Measurements from ENCODE around the gene SP3. TPM values are rescaled to one million over a fixed set of nuclear protein-coding genes. Genes with fewer than 3 reads are reported as not detected.

The SP3 gene
- total RNA-seq, 1 donor from 2014 or later = 77.4 TPM

- Histone ChIP-seq H3K27ac (no peak overlapping the region), H3K4me3 (no peak overlapping the region), H3K27me3 (no peaks in the 10 kb centered on the region), H3K4me1 (peaks cover 60% of the 10 kb centered on the region), H3K36me3 (no peaks in the 10 kb centered on the region), H3K9me3 (no peaks in the 10 kb centered on the region)
- no peak for ATAC-seq
- TF ChIP-seq, protein P1, sequence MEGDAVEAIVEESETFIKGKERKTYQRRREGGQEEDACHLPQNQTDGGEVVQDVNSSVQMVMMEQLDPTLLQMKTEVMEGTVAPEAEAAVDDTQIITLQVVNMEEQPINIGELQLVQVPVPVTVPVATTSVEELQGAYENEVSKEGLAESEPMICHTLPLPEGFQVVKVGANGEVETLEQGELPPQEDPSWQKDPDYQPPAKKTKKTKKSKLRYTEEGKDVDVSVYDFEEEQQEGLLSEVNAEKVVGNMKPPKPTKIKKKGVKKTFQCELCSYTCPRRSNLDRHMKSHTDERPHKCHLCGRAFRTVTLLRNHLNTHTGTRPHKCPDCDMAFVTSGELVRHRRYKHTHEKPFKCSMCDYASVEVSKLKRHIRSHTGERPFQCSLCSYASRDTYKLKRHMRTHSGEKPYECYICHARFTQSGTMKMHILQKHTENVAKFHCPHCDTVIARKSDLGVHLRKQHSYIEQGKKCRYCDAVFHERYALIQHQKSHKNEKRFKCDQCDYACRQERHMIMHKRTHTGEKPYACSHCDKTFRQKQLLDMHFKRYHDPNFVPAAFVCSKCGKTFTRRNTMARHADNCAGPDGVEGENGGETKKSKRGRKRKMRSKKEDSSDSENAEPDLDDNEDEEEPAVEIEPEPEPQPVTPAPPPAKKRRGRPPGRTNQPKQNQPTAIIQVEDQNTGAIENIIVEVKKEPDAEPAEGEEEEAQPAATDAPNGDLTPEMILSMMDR (IDR thresholded peaks at IDR 0.05) = no peak
- intact Hi-C loops (cut with DNase I) = no loop called here
- DNase-seq = no peak
Measured at GRCh38 chr2:173940208-173941020, 24.8 kb downstream of the SP3 start.

GRCh38 chr2:173938700-173939384 is 26.3 kb downstream of the SP3 start:
- TF ChIP-seq, protein P1 (IDR thresholded peaks at IDR 0.05) = no peak
- no peaks in the 10 kb centered on the region for H3K9me3 ChIP-seq

DNA sequence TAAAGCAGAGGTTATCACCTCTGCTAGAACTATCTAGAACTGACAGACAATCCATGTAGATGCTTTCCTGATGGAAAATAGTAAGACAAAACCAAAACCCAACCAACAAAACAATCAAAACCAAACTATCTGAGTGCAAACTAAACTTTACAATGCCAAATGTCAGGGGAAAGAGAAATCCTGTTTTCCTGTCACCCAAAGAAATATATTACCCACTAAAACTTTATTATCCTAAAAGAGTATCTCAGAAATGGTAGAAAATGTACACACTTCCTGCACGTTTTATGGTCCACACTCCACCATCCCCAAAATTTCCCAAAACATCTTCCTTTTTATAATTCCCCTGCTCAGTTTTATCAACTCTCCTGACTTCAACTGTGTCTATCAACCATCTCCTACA is 29.9 kb downstream of the SP3 start:
- DNase-seq (no peak), ATAC-seq (no peak)
- no peaks in the 10 kb centered on the region for H3K9me3 ChIP-seq
- TF ChIP-seq, protein P1 (IDR thresholded peaks at IDR 0.05) = no peak
- no peak overlapping the region for H3K27ac ChIP-seq
- H3K36me3 ChIP-seq = no peaks in the 10 kb centered on the region
- intact Hi-C loops (cut with DNase I) = no loop called here
- H3K4me3 ChIP-seq = no peak overlapping the region
- H3K27me3 ChIP-seq = no peaks in the 10 kb centered on the region
- H3K4me1 ChIP-seq = peaks cover 33% of the 10 kb centered on the region

More at GRCh38 chr2:173938700-173939384, 26.3 kb downstream of the SP3 start:
- intact Hi-C loops (cut with DNase I) = no loop called here
- Histone ChIP-seq H3K4me1 (peaks cover 60% of the 10 kb centered on the region), H3K4me3 (no peak overlapping the region), H3K27me3 (no peaks in the 10 kb centered on the region), H3K27ac (no peak overlapping the region), H3K36me3 (no peaks in the 10 kb centered on the region)
- ATAC-seq (no peak), DNase-seq (no peak)

DNA sequence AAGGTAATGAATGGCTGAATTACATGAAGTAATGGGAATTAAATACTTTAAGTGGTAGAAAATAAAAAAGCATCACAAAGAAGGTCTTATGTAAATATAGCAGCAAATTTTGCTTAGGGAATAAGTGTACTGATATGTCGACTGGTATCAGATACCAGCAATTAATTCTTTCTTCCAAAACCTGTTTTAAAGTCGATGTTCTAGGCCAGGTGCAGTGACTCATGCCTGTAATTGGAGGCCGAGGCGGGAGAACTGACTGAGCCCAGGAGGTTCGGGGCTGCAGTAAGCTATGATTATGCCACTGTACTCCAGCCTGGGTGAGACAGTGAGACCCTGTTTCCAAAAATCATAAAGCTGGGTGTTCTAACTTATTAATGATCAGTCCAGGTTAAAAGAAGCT is 30.3 kb downstream of the SP3 start:
- H3K36me3 ChIP-seq = no peaks in the 10 kb centered on the region
- peaks cover 29% of the 10 kb centered on the region for H3K4me1 ChIP-seq
- TF ChIP-seq, protein P1 (IDR thresholded peaks at IDR 0.05) = no peak
- no peak overlapping the region for H3K27ac ChIP-seq
- no peaks in the 10 kb centered on the region for H3K27me3 ChIP-seq
- intact Hi-C loops (cut with DNase I) = no loop called here
- DNase-seq = no peak
- H3K9me3 ChIP-seq = no peaks in the 10 kb centered on the region
- no peak for ATAC-seq
- no peak overlapping the region for H3K4me3 ChIP-seq

DNA sequence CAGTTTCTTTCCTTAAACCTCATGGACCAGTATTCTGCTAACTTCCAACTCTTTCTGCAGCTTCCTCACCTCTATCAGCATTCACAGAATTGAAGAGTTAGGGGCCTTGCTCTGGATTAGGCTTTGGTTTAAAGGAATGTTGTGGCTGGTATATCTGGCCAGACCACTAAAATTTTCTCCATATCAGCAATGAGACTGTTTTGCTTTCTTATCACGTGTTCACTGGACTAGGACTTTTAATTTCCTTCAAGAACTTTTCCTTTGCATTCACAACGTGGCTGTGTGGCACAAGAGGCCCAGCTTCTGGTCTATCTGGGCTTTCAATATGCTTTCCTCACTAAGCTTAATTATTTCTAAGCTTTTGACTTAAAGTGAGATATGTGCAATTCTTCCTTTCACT is 33.4 kb downstream of the SP3 start:
- intact Hi-C loops (cut with DNase I) = no loop called here
- TF ChIP-seq, protein P1 (IDR thresholded peaks at IDR 0.05) = no peak
- ATAC-seq = no peak

More for the DNA sequence above, 33.4 kb downstream of the SP3 start:
- no peaks in the 10 kb centered on the region for H3K27me3 ChIP-seq
- no peaks in the 10 kb centered on the region for H3K36me3 ChIP-seq
- no peak for DNase-seq
- no peak overlapping the region for H3K4me3 ChIP-seq
- H3K27ac ChIP-seq = no peak overlapping the region
- no peaks in the 10 kb centered on the region for H3K9me3 ChIP-seq
- H3K4me1 ChIP-seq = peaks cover 10% of the 10 kb centered on the region
